Left lung (tissue), 10 donors: ENCODE results near the gene KLF3. TPM values are rescaled to one million over a fixed set of nuclear protein-coding genes. Genes with fewer than 3 reads are reported as not detected.

Experiments
- ATAC-seq: fragments of 200-7000 bp; cut with Tn5 transposase; one replicate; pipeline ENCODE4 v1.9.1; 2020; ENCODE audit warnings: moderate library complexity
- DNase-seq, 4 donors: peaks; one replicate each; pipeline ENCODE4 v3.0.0-alpha.2; 2013 to 2020
- H3K27ac ChIP-seq, 2 donors: fragments of 200-600 bp; sonication (generic) in 1 of 2; one replicate each; pipeline versions ENCODE4 v1.5.0 to v1.8.0; 2020 to 2021
- H3K27me3 ChIP-seq, 2 donors: fragments of 200-600 bp; sonication (generic) in 1 of 2; one replicate each; pipeline versions ENCODE4 v1.5.0 to v1.8.0; 2020 to 2021
- H3K36me3 ChIP-seq, 2 donors: fragments of 200-600 bp; sonication (generic) in 1 of 2; one replicate each; pipeline versions ENCODE4 v1.5.0 to v1.8.0; 2020 to 2021
- H3K4me1 ChIP-seq, 2 donors: fragments of 200-600 bp; one replicate each; pipeline ENCODE4 v1.8.0; 2021
- H3K4me3 ChIP-seq, 2 donors: fragments of 200-600 bp; sonication (generic) in 1 of 2; one replicate each; pipeline versions ENCODE4 v1.5.0 to v1.8.0; 2020 to 2021; ENCODE audit warnings: mild to moderate bottlenecking in 1 of 2
- H3K9me3 ChIP-seq, 2 donors: fragments of 200-600 bp; sonication (generic) in 1 of 2; one replicate each; pipeline versions ENCODE4 v1.5.0 to v1.8.0; 2020 to 2021
- CTCF ChIP-seq, 2 donors: fragments of 200-600 bp; sonication (generic) in 1 of 2; IDR thresholded peaks; one replicate each; pipeline versions ENCODE4 v1.5.0 to v1.8.0; 2021; ENCODE audit warnings: antibody characterized with exemption in 2 of 2
- intact Hi-C, 2 donors: fragments of 100-400 bp; cut with DNase I; formaldehyde crosslinking; loops; one replicate each; pipeline versions ENCODE4 v1.11.2 to v1.14.2; 2022
- polyA plus RNA-seq, 6 donors: library from polyadenylated mRNA; unstranded; fragments of 120-200 nt; gene quantifications; one replicate each; pipeline ENCODE4 v1.2.1, GENCODE V29; 2013; ENCODE audit not compliant: insufficient read length in 6 of 6
- total RNA-seq, 2 donors: library from RNA; stranded (reverse); fragmentation: NEBNext Ultra II Directional; extraction: Animal tissue kit (Norgen Biotek cat#: 25700); gene quantifications; one replicate each; pipeline ENCODE4 v1.2.1, GENCODE V29; 2021
- donor health status: DM: no; HTN: yes; CAD: no.
- donor health status: DM: no; HTN: no; CAD: no.

KLF3 gene
- total and polyA plus RNA-seq, 8 donors, result 43.2 to 59.8 (median 48.0) TPM

- Histone ChIP-seq H3K4me1 (peaks cover 10 to 74% of the 10 kb centered on the region in 2 donors), H3K27me3 (no peaks in the 10 kb centered on the region), H3K27ac (peak overlapping the region in 1 of 2 donors; percentile 10), H3K9me3 (no peaks in the 10 kb centered on the region), H3K36me3 (peaks cover 0 to 61% of the 10 kb centered on the region in 2 donors), H3K4me3 (no peak overlapping the region)
- intact Hi-C loops, result no loop called here
- ATAC-seq (no peak), DNase-seq (no peak)
- TF ChIP-seq CTCF (IDR thresholded peaks at IDR 0.05), result no peak
Observed at GRCh38 chr4:38682336-38682735, 18.3 kb downstream of the KLF3 start.

GRCh38 chr4:38683276-38683675, 19.3 kb downstream of the KLF3 start:
- H3K27ac ChIP-seq, result no peak overlapping the region
- ATAC-seq (no peak), DNase-seq (no peak)
- H3K9me3 ChIP-seq, result no peaks in the 10 kb centered on the region
- no peaks in the 10 kb centered on the region for H3K27me3 ChIP-seq
- H3K4me1 ChIP-seq, result peaks cover 10 to 68% of the 10 kb centered on the region in 2 donors
- no peak overlapping the region for H3K4me3 ChIP-seq
- TF ChIP-seq CTCF (IDR thresholded peaks at IDR 0.05), result no peak
- intact Hi-C loops, result no loop called here
- H3K36me3 ChIP-seq, result peaks cover 0 to 69% of the 10 kb centered on the region in 2 donors

GRCh38 chr4:38684271-38684670, 20.3 kb downstream of the KLF3 start:
- Histone ChIP-seq H3K4me3 (no peak overlapping the region), H3K27ac (no peak overlapping the region), H3K27me3 (no peaks in the 10 kb centered on the region), H3K4me1 (peaks cover 10 to 70% of the 10 kb centered on the region in 2 donors), H3K9me3 (no peaks in the 10 kb centered on the region), H3K36me3 (peaks cover 0 to 79% of the 10 kb centered on the region in 2 donors)
- intact Hi-C loops, result no loop called here
- ATAC-seq, result no peak
- TF ChIP-seq CTCF (IDR thresholded peaks at IDR 0.05), result no peak
- DNase-seq, result no peak

- DNase-seq, result no peak
- intact Hi-C loops, result no loop called here
- Histone ChIP-seq H3K36me3 (peaks cover 4 to 84% of the 10 kb centered on the region in 2 donors), H3K27me3 (no peaks in the 10 kb centered on the region), H3K9me3 (no peaks in the 10 kb centered on the region), H3K27ac (no peak overlapping the region), H3K4me1 (peaks cover 10 to 66% of the 10 kb centered on the region in 2 donors), H3K4me3 (no peak overlapping the region)
- ATAC-seq, result no peak
- TF ChIP-seq CTCF (IDR thresholded peaks at IDR 0.05), result no peak
Observed at GRCh38 chr4:38684951-38685844, 21.2 kb downstream of the KLF3 start.

- H3K27me3 ChIP-seq, result no peaks in the 10 kb centered on the region
- H3K36me3 ChIP-seq, result peaks cover 4 to 84% of the 10 kb centered on the region in 2 donors
- no peaks in the 10 kb centered on the region for H3K9me3 ChIP-seq
- intact Hi-C loops, result no loop called here
- no peak overlapping the region for H3K27ac ChIP-seq
- no peak for DNase-seq
- H3K4me1 ChIP-seq, result peaks cover 6 to 61% of the 10 kb centered on the region in 2 donors
- no peak overlapping the region for H3K4me3 ChIP-seq
- TF ChIP-seq CTCF (IDR thresholded peaks at IDR 0.05), result no peak
- no peak for ATAC-seq
Observed at GRCh38 chr4:38686682-38687081, 22.7 kb downstream of the KLF3 start.
